GM18520 (cell line): ENCODE measurements around the gene S100A14.
"Not testable (repeated sequence)": the region's sequence is repeated elsewhere in the genome, so short reads cannot be mapped to it uniquely, and the experiment has no call there.

ENCODE experiments used
- ATAC-seq: cut with Tn5 transposase; IDR thresholded peaks from one replicate; pipeline ENCODE4 v1.9.1; 2021; ENCODE audit not compliant: unreplicated experiment

Gene S100A14

DNA sequence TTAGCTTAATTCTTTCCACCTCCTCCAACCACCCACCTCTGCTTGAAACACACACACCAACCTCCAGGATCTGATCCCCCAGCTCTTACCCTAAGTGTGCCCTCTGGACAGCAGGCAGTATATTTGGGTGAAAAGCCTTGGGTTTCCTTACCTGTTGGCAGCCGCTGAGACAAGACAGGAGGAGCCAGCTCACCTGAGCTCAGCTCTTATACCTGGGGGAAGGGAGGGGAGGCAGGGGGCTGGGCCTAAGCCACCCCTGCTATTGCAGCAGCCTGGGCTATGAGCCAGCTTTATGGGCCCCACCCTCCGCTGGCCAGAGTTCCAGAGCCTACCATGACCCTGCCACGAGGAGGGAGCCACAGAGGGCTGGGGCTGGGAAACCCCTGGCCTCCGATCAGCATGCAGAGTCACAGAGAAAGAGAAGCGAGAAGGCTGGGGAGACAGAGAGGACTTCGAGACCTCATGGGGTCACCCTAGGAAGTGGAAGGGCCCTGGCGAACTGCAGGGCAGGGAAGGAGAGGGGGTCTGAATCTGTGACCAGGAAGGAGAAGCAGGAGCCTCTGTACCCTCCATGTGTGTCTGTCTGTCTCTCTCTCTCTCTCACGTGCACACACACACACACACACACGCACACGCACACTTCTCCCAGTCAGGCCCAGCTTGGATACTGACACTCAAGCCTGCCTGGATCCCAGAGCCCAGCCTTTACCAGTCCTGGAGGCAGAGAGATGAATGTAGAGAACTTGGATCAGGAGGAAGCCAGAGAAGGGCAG, at the start of gene S100A14:
S100A14 (minus strand) TSS at position 182 of the 773 bp plus-strand sequence. CDS start 467 bp downstream, outside the sequence.
- no peak for ATAC-seq

DNA sequence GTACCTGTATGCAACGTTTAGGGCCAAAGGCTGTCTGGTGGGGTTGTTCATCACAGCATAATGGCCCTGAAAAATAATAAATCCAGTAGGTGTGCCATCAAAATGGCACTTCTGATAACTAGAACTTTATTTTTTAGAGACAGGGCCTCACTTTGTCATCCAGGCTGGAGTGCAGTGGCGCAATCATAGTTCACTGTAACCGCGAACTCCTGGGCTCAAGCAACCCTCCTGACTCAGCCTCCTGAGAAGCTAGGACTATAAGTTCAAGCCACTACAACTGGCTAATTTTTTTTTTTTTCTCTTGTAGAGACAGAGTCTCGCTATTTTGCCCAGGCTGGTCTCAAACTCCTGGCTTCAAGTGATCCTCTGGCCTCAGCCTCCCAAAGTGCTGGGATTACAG, 47.1 kb upstream of the S100A14 start:
- ATAC-seq = no peak

DNA sequence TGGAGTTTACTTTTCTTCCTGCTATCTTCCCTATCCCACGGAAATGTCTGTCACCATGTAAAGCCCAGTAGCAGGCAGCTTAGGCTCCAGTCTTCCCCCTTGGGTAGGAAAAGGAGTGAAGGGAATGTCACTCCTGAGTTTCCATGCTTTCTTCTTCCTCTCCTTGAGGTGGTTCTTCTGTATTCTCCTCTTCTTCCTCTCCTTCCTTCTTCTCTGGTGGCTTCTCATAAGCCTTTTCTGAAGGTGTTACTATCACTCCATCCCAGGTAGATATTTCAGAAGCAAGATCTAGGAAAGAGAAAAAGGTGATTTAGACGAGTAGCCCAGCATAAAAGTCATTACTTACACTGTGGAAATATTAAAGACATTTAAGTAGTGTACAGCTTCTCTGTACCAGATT, 46.1 kb upstream of the S100A14 start:
- ATAC-seq = no peak

DNA sequence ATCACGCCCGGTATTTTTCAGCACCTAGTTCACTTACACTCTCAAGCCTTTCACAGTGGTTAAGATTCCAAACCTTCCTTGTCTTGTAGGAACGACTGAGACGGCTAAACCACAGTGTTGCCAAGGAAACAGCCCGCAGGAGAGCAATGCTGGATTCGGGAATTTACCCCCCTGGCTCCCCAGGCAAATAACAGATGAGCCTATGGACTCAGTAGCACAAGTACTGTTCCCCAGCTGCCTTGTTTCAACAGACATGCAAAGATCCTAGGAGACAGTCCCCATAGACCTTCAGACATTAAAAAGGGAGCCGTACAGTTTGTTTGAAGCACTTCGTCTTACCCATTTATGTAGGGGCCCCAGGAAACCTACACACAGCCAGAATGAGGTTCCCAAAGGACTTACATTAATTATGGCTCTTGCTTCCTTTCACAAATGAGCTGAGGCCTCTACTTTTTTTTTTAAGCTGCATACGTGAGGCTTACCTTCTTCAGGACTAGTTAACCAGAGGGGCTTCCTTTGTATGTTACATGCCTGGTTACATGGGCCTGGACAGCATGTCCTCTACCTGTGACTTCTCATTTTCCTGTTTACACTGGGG, 45.1 kb upstream of the S100A14 start:
- ATAC-seq = no peak

DNA sequence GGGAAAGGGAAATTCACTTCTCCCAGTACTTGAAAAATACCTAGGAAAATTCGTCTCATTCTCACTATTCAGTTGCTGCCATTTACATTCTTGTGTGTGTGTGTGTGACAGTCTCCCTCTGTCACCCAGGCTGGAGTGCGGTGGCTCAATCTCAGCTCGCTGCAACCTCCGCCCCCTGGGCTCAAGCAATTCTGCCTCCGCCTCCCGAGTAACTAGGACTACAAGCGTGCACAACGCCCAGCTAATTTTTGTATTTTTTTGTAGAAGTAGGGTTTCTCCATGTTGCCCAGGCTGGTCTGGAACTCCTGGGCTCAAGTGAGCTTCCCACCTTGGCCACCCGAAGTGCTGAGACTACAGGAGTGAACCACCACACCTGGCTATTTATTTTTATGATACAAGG, 43.5 kb upstream of the S100A14 start:
- no peak for ATAC-seq

DNA sequence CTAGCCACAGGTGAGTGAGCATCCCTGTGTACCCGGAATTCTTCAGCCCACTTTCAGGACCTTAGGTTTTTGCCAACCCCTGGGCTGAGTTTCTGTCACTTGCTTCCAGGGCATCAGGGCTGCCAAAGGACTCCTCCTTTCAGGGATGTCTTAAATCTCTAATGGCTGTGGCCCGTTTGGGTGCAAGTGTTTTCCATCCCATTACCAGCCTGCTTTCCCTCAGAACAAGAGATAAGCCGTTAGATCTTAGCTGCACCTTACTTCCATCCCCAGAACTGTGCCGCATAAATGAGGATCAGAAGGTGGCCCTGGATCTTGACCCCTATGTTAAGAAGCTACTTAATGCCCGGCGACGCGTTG, 43.0 kb upstream of the S100A14 start:
- no peak for ATAC-seq

DNA sequence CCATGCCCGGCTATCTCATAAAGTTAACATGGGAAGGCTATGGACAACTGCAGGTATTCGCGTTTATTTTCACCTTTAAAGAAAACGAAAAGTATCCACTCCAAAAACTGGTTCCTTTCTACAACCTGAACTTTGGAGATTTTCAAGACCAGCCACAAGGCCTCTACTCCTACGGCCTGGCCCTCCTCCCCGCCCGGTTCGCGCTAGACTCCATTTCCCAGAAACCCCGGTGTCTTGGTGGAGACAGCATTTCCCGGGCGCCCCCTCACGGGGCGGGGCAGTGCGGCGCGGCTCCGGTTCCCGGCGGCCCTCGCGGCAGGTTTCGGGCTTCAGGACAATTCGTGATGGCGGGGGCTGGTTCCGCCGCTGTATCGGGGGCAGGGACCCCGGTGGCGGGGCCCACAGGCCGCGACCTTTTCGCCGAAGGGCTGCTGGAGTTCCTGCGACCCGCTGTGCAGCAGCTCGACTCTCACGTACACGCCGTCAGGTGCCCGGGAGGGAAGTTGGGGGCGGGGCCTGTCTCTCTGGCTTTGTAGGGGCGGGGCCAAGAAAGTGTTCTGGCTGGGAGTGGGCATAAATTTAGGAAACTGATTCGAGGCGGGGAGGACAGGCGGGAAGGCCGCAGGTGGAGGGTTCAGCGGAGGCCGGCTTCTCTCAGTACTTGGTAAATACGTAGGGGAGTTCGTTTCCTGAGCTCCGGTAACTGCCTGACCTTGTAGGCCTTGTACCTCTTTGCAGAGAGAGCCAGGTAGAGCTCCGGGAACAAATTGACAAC, 42.5 kb upstream of the S100A14 start, which contains the start of gene SNAPIN:
SNAPIN (plus strand) TSS at position 304 of the 775 bp plus-strand sequence; CDS start at position 345, 41 bp downstream.
- ATAC-seq = peak; percentile 75

DNA sequence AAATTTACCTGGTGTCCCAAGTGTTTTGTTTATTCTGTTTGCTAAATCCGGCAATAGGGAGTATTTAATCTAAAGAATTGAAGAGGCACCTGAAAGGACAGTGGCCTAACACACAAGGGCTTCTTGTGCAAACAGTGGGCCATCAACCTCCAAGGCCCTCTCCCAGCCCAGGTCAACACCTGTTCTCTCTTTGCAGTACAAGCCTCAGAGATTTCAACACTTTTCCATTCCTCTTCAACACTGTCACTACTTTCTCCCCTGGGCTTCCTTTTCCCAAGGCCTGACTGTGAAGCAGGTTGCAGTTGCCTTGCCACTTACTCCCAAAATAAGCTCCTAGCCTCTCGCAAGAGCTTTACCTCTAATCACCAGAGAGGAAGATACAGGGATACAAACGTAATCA, 39.2 kb upstream of the S100A14 start:
- no peak for ATAC-seq

DNA sequence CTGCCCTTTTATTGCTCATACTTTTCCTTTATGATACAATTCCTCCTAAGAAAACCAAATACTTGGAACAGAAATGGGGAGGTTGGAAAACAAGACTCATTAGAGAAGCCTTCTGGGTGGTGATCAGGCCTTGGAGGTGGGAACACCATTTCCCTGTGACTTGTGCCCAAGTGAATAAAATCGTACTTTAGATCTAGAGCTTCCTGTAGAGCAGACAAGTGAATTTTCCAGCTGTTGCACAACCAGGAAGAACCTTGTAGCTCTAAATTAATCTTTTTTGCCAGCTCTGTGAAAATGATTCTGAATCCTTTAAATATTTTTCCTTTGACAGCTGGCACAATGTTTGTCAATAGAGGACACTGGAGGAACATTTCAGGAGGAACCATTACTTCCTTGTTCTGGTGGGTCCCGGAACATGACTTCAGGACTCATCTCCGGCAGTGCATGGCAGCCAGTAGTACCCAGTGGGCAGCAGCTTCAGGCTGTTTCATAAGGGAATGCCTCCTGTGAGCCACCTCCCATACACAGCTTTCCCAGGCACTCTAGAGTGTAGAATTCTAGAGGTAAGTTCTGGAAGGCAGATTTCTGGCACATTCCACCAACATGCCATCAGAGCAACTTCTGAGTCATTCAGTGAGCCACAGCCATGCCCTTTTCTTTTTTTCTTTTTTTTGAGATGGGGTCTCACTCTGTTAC, 36.8 kb upstream of the S100A14 start:
- no peak for ATAC-seq

DNA sequence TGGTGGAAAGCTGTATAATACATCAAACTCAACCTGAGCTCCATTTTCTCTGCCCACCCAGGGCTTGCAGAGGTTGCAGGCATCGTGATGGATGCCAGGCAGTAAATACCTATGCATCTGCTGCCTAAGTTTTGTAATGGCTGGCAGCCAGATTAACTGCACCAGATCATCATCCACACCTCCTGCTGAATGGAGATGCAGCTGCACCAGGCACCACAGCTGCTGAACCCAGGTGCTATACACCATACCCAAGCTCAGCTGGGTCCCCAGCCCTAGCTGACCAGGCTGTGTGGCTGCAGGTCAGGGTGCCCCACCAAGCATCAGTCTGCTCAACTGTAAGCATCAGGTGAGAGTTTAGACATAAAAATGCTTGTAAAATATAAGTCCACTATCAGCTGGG, 35.6 kb upstream of the S100A14 start:
- ATAC-seq = no peak

DNA sequence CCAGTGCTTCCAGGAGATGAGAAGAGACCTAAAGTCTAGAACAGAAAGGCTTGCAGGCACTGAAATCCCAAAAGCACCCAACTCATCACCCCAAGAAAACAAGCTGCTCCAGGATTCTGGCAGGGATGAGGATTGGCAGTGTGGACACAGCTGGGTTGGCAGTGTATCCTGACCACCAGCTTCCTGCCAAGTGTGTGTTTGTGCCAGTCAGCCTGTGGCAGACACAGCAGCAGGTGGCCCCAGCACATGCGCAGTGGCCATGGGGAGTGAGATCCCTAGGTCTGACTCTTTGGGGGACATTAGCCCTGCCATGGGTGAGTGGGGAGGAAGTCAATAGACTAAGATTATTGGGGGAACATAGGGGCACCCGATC, 33.7 kb upstream of the S100A14 start:
- no peak for ATAC-seq

DNA sequence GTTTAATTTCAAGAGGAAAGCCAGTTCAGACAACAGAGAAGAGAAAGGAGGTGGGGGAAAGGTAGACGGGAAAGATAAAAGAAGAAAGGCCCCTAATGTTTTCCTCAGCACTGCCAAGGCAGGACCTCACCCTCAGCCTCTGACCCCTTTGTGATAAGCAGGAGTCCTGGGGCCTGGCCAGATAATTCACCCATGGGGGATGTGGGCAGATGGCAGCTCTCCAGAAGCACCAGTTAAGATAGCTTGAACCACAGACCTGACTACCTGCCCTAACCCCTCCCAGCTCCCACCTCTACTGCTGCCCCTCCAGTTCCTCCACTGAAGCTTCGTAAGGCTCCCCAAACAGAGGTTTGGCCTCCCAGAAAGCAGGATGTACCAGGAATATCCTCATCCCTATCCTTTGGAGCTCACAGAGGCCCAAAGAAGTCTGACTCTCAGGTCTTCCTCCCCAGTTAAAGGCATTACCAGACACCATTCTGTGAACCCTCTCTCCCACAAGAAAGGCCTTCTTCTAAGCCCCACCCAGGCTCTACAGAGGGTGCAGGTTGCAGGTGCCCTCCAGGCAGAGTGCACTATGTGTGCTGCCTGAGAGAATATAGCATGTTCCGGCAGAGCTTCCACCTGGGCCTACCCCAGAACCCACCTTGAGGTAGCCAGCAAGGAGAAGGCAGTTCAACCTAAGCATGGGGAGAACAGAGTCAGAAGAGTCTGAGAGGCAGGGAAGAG, 33.2 kb upstream of the S100A14 start:
- ATAC-seq = no peak

DNA sequence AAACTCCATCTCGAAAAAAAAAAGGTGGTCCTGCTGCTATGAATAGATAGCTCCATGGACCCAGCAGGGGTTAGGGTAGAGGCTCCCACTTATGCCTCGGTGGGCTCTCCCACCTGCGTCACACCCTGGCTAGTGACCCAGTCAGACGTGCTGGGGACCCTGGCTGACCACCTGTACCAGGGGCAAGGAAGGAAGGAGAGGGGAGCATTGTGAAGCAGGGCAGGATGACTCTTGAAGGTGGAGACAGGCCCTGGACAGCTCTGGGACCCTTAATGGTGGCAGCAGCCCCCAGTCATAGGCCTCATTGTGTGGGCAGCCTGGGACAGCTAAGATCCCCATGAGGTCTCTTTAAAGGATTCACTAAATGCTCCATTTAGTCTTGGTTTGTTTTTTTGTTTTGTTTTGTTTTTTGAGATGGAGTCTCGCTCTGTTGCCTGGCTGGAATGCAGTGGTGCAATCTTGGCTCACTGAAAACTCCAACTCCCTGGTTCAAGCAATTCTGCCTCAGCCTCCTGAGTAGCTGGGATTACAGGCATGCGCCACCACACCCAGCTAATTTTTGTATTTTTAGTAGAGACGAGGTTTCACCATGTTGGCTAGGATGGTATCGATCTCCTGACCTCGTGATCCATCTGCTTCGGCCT, 32.0 kb upstream of the S100A14 start:
- no peak for ATAC-seq

DNA sequence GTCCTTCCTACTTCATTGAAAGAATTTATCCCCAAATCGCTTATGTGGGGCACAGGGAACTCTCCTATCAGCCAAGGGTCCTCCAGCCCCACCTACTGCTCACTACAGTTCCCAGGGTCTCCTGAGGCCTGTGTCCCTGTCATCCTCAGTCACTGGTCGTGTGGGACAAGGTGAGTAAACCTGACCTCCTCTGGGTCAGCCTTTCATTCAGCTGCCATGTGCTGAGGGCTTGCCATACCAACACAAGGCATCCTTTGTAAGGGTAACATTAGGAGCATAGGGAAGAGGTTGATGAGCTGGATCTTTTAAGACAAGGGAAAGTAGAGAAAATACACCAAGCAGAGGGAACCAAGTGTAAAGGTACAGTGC, 31.2 kb upstream of the S100A14 start:
- no peak for ATAC-seq

DNA sequence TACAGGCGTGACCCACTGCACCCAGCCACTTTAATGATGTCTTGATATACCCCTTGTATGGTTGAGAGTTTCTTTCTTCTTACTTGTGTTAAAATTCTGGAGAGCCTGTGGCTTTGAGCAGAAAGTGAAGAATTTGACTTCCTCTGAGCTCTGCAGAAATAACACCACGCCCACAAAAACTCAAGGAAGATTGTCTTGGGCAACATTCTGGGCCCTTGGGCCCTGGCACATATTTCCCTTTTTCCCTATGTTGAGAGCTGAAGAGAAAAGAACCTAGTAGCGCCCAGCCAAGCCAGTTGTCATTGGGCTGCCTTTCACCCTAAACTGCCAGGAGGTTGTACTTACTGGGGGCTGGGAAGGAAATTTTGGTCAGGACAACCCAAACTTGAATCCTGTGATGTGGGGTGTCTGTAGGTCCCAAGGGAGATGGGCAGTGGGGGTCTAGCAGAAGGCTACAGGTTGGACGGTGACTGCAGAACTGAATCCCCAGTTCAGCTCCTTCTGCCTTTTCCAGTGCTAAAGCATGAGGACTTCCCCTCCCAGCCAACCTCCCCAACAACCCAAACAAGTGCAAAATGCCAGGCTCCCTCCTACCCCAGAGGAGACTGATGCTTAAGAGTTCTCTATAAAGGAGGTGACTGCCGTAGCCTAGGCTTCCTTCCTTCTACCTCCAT, 30.7 kb upstream of the S100A14 start:
- ATAC-seq = no peak

DNA sequence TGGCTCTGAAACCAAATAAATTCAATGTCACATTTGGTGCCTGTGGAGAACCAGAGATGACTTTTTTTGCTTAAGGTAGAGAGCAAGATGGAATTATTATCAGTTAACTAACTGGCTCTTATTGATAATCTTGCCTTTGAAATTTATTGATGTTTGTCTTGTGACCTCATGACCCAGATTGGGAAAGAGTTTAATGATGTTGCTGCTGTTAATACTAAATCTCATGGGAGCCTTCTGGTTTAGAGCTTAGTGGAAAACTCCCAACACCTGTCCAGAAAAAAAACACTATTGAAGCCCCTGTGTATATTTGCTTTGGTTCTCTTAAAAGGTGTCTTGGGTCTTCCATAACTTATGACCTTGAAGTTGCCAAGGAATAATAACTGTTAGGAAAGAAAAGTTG, 27.7 kb upstream of the S100A14 start:
- ATAC-seq = no peak

DNA sequence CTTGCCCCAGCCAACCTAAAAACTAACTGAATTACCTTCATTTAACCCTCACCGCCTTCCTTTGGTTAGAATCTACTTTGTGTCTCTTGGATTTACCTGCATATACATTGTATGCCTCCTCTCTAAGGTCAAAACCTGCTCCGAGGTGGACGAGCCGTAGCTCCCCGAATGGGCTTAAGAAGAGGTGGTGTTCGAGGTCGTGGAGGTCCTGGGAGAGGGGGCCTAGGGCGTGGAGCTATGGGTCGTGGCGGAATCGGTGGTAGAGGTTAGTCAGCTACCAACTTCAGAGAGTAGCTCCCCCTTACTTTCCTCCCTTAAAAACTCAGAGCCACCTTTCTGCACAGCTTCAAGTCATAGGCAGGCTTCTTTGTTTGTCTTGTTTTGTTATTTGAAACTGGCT, 27.0 kb upstream of the S100A14 start:
- ATAC-seq = no peak

DNA sequence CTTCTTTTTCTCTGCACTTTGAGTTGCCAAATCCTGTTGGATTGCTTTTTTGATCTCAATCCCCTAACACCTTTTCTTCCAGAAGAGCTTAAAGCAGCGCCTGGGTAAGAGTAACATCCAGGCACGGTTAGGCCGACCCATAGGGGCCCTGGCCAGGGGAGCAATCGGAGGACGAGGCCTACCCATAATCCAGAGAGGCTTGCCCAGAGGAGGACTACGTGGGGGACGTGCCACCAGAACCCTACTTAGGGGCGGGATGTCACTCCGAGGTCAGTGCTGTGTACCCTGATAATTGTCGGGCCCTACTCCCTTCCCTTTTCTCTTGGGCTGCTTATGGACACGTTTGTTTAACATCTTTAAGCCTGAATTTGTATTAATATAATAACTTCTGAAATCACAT, 26.0 kb upstream of the S100A14 start:
- ATAC-seq = no peak

DNA sequence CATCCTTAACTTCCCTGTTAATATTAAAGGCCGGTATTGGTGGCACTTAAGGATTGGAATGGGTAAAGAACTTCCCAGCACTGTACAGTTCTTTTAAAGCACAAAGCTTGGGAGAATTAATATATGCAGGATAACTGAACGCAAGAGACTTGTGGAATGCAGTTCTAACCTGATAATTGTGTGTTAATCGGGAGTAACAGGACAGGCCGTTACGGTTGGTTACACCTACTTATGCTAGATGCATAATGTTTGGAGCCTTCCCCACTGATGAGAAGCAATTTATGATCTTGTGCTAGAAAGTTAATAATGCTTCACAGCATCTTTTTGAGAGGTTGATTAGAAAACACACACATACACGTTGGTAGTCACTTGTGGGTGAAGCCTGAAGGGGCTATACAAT, 24.7 kb upstream of the S100A14 start:
- no peak for ATAC-seq

DNA sequence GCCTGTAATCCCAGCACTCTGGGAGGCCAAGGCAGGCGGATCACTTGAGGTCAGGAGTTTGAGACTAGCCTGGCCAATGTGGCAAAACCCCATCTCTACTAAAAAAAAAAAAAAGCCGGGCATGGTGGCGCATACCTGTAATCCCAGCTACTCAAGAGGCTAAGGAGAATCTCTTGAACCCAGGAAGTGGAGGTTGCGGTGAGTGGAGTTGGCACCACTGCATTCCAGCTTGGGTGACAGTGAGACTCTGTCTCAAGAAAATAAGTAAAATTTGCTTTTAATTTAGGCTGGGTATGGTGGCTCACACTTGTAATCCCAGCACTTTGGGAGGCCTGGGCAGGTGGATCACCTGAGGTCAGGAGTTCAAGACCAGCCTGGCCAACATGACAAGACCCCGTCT, 24.1 kb upstream of the S100A14 start:
- not testable (repeated sequence) for ATAC-seq
